Stimulated activated CD8-positive, alpha-beta memory T cell treated with anti-CD3 and anti-CD28 coated beads, Interleukin-12 subunit alpha, Interleukin-12 subunit beta, amount 100 ng/mL, for 1 hour (primary cell): Measurements from ENCODE around the gene ZCCHC7.
"Not testable (repeated sequence)": the region's sequence is repeated elsewhere in the genome, so short reads cannot be mapped to it uniquely, and the experiment has no call there.

Experiments used
- DNase-seq: peaks from one replicate; pipeline ENCODE4 v3.0.0-alpha.2; 2020; ENCODE audit warnings: low read depth

The ZCCHC7 gene

GRCh38 chr9:37119907-37120842, at the start of gene ZCCHC7:
Gene ZCCHC7 (plus strand): TSS chr9:37120574.
- DNase-seq = peak; percentile 96

- DNase-seq = not testable (repeated sequence)
These were observed 45.6 kb upstream of the ZCCHC7 start for GRCh38 chr9:37074790-37075189.

- DNase-seq = peak; percentile 83
These were observed 40.8 kb upstream of the ZCCHC7 start for GRCh38 chr9:37079370-37080164.

- not testable (repeated sequence) for DNase-seq
These were observed 40.2 kb upstream of the ZCCHC7 start for GRCh38 chr9:37080165-37080628.

GRCh38 chr9:37081507-37081906, 38.9 kb upstream of the ZCCHC7 start:
- not testable (repeated sequence) for DNase-seq

GRCh38 chr9:37082214-37082765, 38.1 kb upstream of the ZCCHC7 start:
- no peak for DNase-seq

- DNase-seq = no peak
These were observed 36.7 kb upstream of the ZCCHC7 start for GRCh38 chr9:37083654-37084053.

GRCh38 chr9:37085233-37085632, 35.1 kb upstream of the ZCCHC7 start:
- no peak for DNase-seq

- not testable (repeated sequence) for DNase-seq
These were observed 27.6 kb upstream of the ZCCHC7 start for GRCh38 chr9:37092714-37093295.

GRCh38 chr9:37094751-37095150, 25.6 kb upstream of the ZCCHC7 start:
- DNase-seq = no peak

GRCh38 chr9:37096628-37097027, 23.7 kb upstream of the ZCCHC7 start:
- DNase-seq = no peak

GRCh38 chr9:37097294-37097693, 23.1 kb upstream of the ZCCHC7 start:
- no peak for DNase-seq

GRCh38 chr9:37100327-37100726, 20.0 kb upstream of the ZCCHC7 start:
- no peak for DNase-seq

- DNase-seq = no peak
These were observed 19.6 kb upstream of the ZCCHC7 start for GRCh38 chr9:37100741-37101140.

- DNase-seq = no peak
These were observed 17.9 kb upstream of the ZCCHC7 start for GRCh38 chr9:37102486-37102885.

- DNase-seq = no peak
These were observed 16.0 kb upstream of the ZCCHC7 start for GRCh38 chr9:37104183-37104889.

GRCh38 chr9:37105234-37105633, 15.1 kb upstream of the ZCCHC7 start:
- no peak for DNase-seq

GRCh38 chr9:37107701-37108100, 12.7 kb upstream of the ZCCHC7 start:
- no peak for DNase-seq

GRCh38 chr9:37114442-37114841, 5.9 kb upstream of the ZCCHC7 start:
- DNase-seq = not testable (repeated sequence)

- DNase-seq = no peak
These were observed 2.4 kb upstream of the ZCCHC7 start for GRCh38 chr9:37117956-37118355.

- no peak for DNase-seq
These were observed 1.0 kb upstream of the ZCCHC7 start for GRCh38 chr9:37119360-37119759.
